Ovary (tissue), 9 donors: ENCODE data around the gene LBH. TPM values are rescaled to one million over a fixed set of nuclear protein-coding genes. Genes with fewer than 3 reads are reported as not detected.
A peak's percentile ranks its signal among the peaks of the same experiment; 100 is the strongest.

Experiments
- DNase-seq, 5 donors: peaks; one replicate each; pipeline ENCODE4 v3.0.0-alpha.2; 2019 to 2020
- H3K27ac ChIP-seq, 2 donors: fragments of 200-600 bp; one replicate each; pipeline versions ENCODE4 v1.5.1 to v1.8.0; 2019 to 2022
- H3K27me3 ChIP-seq: fragments of 200-600 bp; one replicate; pipeline ENCODE4 v1.8.0; 2022
- H3K36me3 ChIP-seq: fragments of 200-600 bp; sonication (generic); one replicate; pipeline ENCODE4 v1.5.1; 2019
- H3K4me1 ChIP-seq: one replicate; pipeline ENCODE4 v1.8.1; 2013; ENCODE audit warnings: mild to moderate bottlenecking, moderate library complexity; ENCODE audit not compliant: insufficient read depth
- H3K4me3 ChIP-seq: fragments of 200-600 bp; sonication (generic); one replicate; pipeline ENCODE4 v1.5.1; 2017
- H3K9me3 ChIP-seq, 2 donors: fragments of 200-600 bp in 1 of 2; sonication (generic) in 1 of 2; one replicate each; pipeline versions ENCODE4 v1.5.1 to v1.8.1; 2013 to 2019; ENCODE audit warnings: mild to moderate bottlenecking in 1 of 2, moderate library complexity in 1 of 2
- EP300 ChIP-seq: sonication (generic); formaldehyde crosslinking; IDR thresholded peaks from one replicate; pipeline ENCODE4 v1.6.1; 2017; ENCODE audit warnings: antibody characterized with exemption
- POLR2A ChIP-seq: fragments of 450-650 bp; IDR thresholded peaks from one replicate; pipeline ENCODE4 v1.6.1; 2017; ENCODE audit warnings: antibody characterized with exemption, mild to moderate bottlenecking, moderate library complexity
- WGBS, 3 donors: extraction: QIAGEN DNeasy Blood & Tissue Kit in 1 of 3; methylation state at CpG; one replicate each; pipeline versions ENCODE4 v1.1.5 to v1.1.7; 2013 to 2017; 5-methylcytosine and 5-hydroxymethylcytosine counted together
- intact Hi-C, 4 donors: fragments of 100-400 bp; cut with DNase I; formaldehyde crosslinking; loops; one replicate each; pipeline versions ENCODE4 v1.11.0 to v1.15.1; 2022 to 2023
- polyA plus RNA-seq, 2 donors: library from polyadenylated mRNA; stranded (reverse); fragments of 200-250 nt in 1 of 2; fragments of 350-450 nt in 1 of 2; fragmentation: Illumina TruSeq in 1 of 2; extraction: RNeasy Lipid Tissue Mini Kit (QIAGEN cat#74804) in 1 of 2; gene quantifications; one replicate each; pipeline ENCODE4 v1.2.3, GENCODE V29; 2013 to 2014
- total RNA-seq, 7 donors: library from RNA; depleted of rRNA in 2 of 7; stranded (reverse); fragments of >200 nt in 2 of 7; fragmentation: NEBNext Ultra II Directional in 3 of 7; extraction: Animal tissue kit (Norgen Biotek cat#: 25700) in 3 of 7; gene quantifications; one replicate each; pipeline versions ENCODE4 v1.1.0 to v1.2.4, GENCODE V29; 2016 to 2023
- TF ChIP-seq, protein P1 (sequence below), 3 donors: fragments of 450-650 bp in 2 of 3; fragments of 200-600 bp in 1 of 3; IDR thresholded peaks; one replicate each; pipeline versions ENCODE4 v1.5.1 to v1.8.0; 2016 to 2022; ENCODE audit warnings: antibody characterized with exemption in 3 of 3, mild to moderate bottlenecking in 1 of 3
- donor health status: DM: no; HTN: no; CAD: no; lungs with moderate emphysema.
- donor health status: DM: no; HTN: no; CAD: no.
- donor health status: Bipolar disorder and iron deficiency.
- donor health status: DM: yes; HTN: yes; CAD: no.
- donor health status: DM: no; HTN: no; CAD: no.
- donor health status: DM: yes; HTN: yes; CAD: no.

The LBH gene
- total and polyA plus RNA-seq, 9 donors: 50.4 to 260 (median 110) TPM

DNA sequence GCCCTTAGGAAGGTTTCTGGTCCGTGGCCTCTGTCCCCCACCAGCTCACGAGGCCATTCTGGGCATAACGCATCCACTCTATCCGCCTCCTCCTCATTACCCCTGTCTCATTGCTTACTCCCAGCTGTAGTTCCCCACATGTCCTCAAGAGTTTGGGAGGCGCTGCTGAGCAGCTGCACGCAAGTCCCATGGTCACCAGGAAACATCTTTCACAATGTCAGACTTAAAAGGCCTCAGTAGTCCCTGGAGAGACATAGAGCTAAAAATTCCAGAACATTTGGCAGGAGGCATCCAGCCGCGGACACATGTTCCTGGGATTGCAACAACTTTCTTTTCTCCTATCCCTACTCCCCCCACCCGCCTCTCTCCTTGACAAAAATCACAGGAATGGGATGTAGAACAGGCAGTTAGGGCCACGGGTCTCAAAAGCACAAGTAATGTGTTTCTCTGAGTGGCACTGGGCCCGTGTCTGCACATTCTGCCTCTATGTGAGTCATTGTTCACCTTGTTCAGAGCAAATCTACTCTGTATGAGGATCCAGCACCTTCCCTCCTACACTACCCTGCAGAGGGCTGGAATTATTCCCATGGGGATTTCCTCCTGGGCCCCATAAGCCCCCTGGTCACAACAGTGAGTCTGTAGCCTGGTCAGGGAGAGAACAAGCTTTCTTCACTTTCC, 8.1 kb downstream of the LBH start:
- no peaks in the 10 kb centered on the region for H3K9me3 ChIP-seq
- 42 to 58% (median 56%) methylated on average over 11 of the region's 11 CpGs for WGBS, 3 donors
- no peak overlapping the region for H3K27ac ChIP-seq
- H3K4me3 ChIP-seq: no peak overlapping the region
- intact Hi-C loops: loop anchor here in 1 of 4 donors (10.0 kb wide), 1 partner anchor 245 kb away; no protein-coding TSS in a partner anchor
- H3K4me1 ChIP-seq: peaks cover 22% of the 10 kb centered on the region
- H3K27me3 ChIP-seq: no peaks in the 10 kb centered on the region
- TF ChIP-seq, protein P1, sequence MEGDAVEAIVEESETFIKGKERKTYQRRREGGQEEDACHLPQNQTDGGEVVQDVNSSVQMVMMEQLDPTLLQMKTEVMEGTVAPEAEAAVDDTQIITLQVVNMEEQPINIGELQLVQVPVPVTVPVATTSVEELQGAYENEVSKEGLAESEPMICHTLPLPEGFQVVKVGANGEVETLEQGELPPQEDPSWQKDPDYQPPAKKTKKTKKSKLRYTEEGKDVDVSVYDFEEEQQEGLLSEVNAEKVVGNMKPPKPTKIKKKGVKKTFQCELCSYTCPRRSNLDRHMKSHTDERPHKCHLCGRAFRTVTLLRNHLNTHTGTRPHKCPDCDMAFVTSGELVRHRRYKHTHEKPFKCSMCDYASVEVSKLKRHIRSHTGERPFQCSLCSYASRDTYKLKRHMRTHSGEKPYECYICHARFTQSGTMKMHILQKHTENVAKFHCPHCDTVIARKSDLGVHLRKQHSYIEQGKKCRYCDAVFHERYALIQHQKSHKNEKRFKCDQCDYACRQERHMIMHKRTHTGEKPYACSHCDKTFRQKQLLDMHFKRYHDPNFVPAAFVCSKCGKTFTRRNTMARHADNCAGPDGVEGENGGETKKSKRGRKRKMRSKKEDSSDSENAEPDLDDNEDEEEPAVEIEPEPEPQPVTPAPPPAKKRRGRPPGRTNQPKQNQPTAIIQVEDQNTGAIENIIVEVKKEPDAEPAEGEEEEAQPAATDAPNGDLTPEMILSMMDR (IDR thresholded peaks at IDR 0.05): peak in 2 of 3 donors; percentile 50 to 86
- TF ChIP-seq EP300 (peak; percentile 68), POLR2A (no peak)
- DNase-seq: peak; percentile 54 to 83 (median 67)
- no peaks in the 10 kb centered on the region for H3K36me3 ChIP-seq

DNA sequence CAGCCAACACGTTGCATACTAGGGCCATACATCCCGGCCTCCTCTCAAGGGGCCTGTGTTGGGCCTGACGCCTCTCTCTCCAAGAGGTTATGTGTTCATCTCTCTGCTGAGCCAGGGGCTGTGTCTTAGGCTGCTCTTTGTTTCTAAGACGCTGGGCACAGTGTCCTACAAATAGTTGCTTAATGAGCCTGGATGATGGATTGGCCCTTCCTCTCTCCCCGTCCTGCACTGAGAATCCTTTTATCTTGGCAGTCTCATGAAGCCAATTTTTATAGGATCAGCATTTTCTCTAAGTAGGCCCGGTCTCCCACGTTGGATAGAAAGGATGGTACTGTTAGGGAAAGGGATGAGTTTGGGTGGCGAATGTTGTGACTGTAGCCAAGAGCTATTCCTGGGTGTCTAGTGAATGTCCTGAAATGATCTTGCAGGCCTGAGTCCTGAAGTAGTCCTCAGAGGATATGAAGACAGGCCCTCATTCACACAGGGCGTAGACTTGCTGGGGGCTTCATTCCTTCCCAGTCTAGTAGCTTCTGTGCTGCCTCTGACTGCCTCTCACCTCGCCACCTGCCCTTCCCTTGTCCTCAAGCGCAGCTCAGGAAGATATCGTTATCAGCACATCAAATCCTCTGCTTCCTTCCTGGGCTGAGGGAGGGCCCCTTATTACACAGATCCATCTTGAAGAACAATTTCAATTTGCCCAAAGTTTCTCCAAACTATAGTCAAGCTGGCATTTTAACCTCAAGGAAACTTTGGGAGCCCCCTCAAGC, 8.8 kb downstream of the LBH start:
- TF ChIP-seq, protein P1 (IDR thresholded peaks at IDR 0.05): no peak
- no peak for TF ChIP-seq POLR2A
- TF ChIP-seq EP300: no peak
- no peaks in the 10 kb centered on the region for H3K9me3 ChIP-seq
- DNase-seq: peak in 1 of 5 donors; percentile 49
- no peaks in the 10 kb centered on the region for H3K27me3 ChIP-seq
- intact Hi-C loops: loop anchor here in 1 of 4 donors (10.0 kb wide), 1 partner anchor 245 kb away; no protein-coding TSS in a partner anchor
- H3K4me1 ChIP-seq: peaks cover 19% of the 10 kb centered on the region
- H3K4me3 ChIP-seq: no peak overlapping the region
- peak overlapping the region in 1 of 2 donors; percentile 12 for H3K27ac ChIP-seq
- H3K36me3 ChIP-seq: no peaks in the 10 kb centered on the region
- WGBS, 3 donors: 55 to 64% (median 56%) methylated on average over 12 of the region's 12 CpGs

DNA sequence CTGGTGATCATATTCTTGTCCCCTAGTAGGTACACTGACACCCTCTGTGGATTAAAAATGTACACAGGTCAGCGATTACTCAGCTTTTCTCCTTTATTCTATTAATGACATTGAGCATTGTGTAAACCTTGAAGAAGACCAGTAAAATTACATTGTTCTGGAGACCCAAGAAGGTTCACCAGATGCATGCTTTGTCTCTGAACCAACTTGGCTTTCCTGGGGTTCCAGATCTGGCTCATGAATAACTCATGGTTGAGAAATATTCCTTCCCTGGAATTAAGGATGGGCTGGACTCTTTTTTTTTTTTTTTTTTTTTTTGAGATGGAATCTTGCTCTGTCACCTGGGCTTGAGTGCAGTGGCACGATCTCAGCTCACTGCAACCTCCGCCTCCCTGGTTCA, 11.9 kb downstream of the LBH start:
- Histone ChIP-seq H3K9me3 (no peaks in the 10 kb centered on the region), H3K27ac (no peak overlapping the region), H3K27me3 (no peaks in the 10 kb centered on the region), H3K4me3 (no peak overlapping the region), H3K36me3 (no peaks in the 10 kb centered on the region), H3K4me1 (peaks cover 11% of the 10 kb centered on the region)
- intact Hi-C loops: no loop called here
- TF ChIP-seq EP300: no peak
- no peak for TF ChIP-seq POLR2A
- TF ChIP-seq, protein P1 (IDR thresholded peaks at IDR 0.05): no peak
- 91 to 99% (median 98%) methylated on average over 3 of the region's 3 CpGs for WGBS, 3 donors
- DNase-seq: no peak

DNA sequence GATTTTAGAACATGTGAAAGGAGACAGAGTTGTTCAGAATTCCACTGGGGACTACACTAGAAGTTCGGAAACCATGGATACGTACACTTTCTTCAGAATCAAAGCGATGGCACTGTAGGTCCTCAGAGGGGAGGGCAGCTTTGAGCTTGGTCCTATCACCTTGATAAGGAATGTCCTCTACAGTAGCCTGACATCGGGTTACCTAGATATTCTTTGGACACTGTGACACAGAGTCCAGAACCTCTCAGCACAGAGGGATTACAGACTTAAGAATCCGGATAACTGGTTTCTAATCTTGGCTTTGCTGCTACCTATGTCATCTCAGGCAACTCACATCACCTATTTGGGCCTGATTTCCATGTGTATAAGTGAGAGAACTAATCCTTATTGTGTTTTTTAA, 14.0 kb downstream of the LBH start:
- Histone ChIP-seq H3K27me3 (no peaks in the 10 kb centered on the region), H3K4me1 (no peaks in the 10 kb centered on the region), H3K9me3 (no peaks in the 10 kb centered on the region), H3K4me3 (no peak overlapping the region), H3K36me3 (no peaks in the 10 kb centered on the region), H3K27ac (no peak overlapping the region)
- TF ChIP-seq, protein P1 (IDR thresholded peaks at IDR 0.05): no peak
- no peak for TF ChIP-seq EP300
- no peak for TF ChIP-seq POLR2A
- intact Hi-C loops: no loop called here
- no peak for DNase-seq
- WGBS, 3 donors: 88 to 94% (median 91%) methylated on average over 5 of the region's 5 CpGs
